ENCODE measurements around the gene DPM3. TPM values are rescaled to one million over a fixed set of nuclear protein-coding genes. Genes with fewer than 3 reads are reported as not detected.
A peak's percentile ranks its signal among the peaks of the same experiment; 100 is the strongest.

DPM3 gene
- total RNA-seq, 1 donor from 2014 or later, result 37.4 TPM

DNA sequence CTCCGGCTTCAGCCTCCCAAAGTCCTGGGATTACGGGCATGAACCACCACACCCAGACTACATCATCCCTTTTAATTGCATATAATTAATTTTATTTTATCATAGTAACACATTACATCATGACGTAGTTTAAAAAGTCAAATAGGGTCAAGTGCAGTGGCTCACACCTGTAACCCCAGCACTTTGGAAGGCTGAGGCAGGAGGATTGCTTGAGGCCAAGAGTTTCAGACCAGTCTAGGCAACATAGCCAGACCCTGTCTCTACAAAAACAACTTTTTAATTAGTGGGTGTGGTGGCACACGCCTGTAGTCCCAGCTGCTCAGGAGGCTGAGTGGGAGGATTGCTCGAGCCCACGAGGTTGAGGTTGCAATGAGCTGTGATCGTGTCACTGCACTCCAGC is 41.0 kb downstream of the DPM3 start:
- TF ChIP-seq, protein P1, sequence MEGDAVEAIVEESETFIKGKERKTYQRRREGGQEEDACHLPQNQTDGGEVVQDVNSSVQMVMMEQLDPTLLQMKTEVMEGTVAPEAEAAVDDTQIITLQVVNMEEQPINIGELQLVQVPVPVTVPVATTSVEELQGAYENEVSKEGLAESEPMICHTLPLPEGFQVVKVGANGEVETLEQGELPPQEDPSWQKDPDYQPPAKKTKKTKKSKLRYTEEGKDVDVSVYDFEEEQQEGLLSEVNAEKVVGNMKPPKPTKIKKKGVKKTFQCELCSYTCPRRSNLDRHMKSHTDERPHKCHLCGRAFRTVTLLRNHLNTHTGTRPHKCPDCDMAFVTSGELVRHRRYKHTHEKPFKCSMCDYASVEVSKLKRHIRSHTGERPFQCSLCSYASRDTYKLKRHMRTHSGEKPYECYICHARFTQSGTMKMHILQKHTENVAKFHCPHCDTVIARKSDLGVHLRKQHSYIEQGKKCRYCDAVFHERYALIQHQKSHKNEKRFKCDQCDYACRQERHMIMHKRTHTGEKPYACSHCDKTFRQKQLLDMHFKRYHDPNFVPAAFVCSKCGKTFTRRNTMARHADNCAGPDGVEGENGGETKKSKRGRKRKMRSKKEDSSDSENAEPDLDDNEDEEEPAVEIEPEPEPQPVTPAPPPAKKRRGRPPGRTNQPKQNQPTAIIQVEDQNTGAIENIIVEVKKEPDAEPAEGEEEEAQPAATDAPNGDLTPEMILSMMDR (IDR thresholded peaks at IDR 0.05; ENCODE audit: insufficient read depth, low read length, severe bottlenecking), result no peak
- no peaks in the 10 kb centered on the region for H3K36me3 ChIP-seq (ENCODE audit: control insufficient read depth, insufficient read depth, low read length)
- no peak for FAIRE-seq

GRCh38 chr1:155094622-155094948 is 45.7 kb downstream of the DPM3 start:
- DNase-seq (ENCODE audit: low read depth) (no peak), FAIRE-seq (no peak)
- peaks cover 2% of the 10 kb centered on the region for H3K27me3 ChIP-seq (ENCODE audit: control insufficient read depth, insufficient read depth, low read length)
- no peak overlapping the region for H3K4me3 ChIP-seq (ENCODE audit: low read depth, low read length)
- TF ChIP-seq, protein P1 (IDR thresholded peaks at IDR 0.05; ENCODE audit: insufficient read depth, low read length, severe bottlenecking), result no peak
- no peaks in the 10 kb centered on the region for H3K36me3 ChIP-seq (ENCODE audit: control insufficient read depth, insufficient read depth, low read length)

More for the DNA sequence above, 41.0 kb downstream of the DPM3 start:
- Histone ChIP-seq H3K27me3 (ENCODE audit: control insufficient read depth, insufficient read depth, low read length) (no peaks in the 10 kb centered on the region), H3K4me3 (ENCODE audit: low read depth, low read length) (no peak overlapping the region)
- DNase-seq (ENCODE audit: low read depth), result no peak

DNA sequence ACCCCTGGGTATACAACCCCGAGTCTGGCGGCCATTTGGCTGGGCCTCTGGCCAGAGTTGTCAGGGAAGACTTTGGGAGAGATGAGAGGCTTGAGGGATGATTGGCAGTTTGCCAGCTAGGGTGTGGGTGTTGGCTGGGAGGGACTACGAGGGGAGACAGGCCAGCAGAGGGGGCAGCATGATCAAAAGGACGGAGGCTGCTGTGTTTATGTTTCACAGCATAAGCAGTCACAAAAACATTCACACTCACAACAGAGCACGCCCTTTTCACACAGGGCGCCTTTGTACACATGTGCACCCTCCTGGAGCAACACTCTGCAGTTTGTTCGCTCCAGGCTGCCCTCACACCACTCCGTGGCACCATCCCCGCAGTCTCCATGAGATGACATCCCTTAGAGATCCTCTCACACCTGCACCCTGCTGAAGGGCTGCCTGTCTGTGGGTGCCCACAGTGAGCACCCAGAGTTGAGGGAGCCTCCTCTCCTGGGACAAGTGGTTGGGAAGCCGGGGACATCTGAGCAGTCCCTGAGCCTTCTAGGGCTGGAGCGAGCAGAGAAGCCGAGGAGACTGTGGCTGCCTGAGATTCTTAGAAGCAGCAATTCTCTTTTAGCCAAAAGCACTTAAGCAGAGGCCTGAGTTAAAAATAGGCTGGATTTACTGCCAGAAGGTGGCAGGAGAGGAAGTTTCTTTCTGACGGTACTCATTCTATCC is 46.3 kb downstream of the DPM3 start:
- TF ChIP-seq, protein P1 (IDR thresholded peaks at IDR 0.05; ENCODE audit: insufficient read depth, low read length, severe bottlenecking), result peak; percentile 56
- Histone ChIP-seq H3K4me3 (ENCODE audit: low read depth, low read length) (no peak overlapping the region), H3K27me3 (ENCODE audit: control insufficient read depth, insufficient read depth, low read length) (peaks cover 2% of the 10 kb centered on the region), H3K36me3 (ENCODE audit: control insufficient read depth, insufficient read depth, low read length) (no peaks in the 10 kb centered on the region)
- FAIRE-seq (no peak), DNase-seq (ENCODE audit: low read depth) (peak; percentile 59)

- no peak for FAIRE-seq
- Histone ChIP-seq H3K36me3 (ENCODE audit: control insufficient read depth, insufficient read depth, low read length) (no peaks in the 10 kb centered on the region), H3K27me3 (ENCODE audit: control insufficient read depth, insufficient read depth, low read length) (peaks cover 2% of the 10 kb centered on the region), H3K4me3 (ENCODE audit: low read depth, low read length) (no peak overlapping the region)
- no peak for DNase-seq (ENCODE audit: low read depth)
- TF ChIP-seq, protein P1 (IDR thresholded peaks at IDR 0.05; ENCODE audit: insufficient read depth, low read length, severe bottlenecking), result no peak
These were observed 47.7 kb downstream of the DPM3 start for GRCh38 chr1:155092641-155093040.

DNA sequence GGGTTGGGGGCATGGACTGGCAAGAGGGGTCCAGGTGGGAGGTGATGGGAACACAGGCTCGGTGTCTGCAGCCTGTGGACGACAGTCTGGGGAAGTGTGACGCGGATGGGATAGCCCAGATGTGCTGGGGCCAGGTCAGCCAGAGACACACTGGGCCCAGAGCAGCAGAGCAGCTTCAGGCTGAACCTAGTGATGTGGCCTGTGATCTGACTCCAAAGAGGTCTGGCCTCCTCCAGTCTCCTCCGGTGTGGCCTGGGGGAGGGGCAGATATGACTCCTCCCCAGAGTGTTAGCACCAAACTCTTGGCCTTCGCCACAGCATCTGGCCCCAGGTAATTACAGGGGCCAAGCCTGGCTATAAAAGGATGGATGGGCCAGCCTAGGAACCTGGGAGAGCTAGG is 48.2 kb downstream of the DPM3 start:
- DNase-seq (ENCODE audit: low read depth), result no peak
- no peak for FAIRE-seq
- TF ChIP-seq, protein P1 (IDR thresholded peaks at IDR 0.05; ENCODE audit: insufficient read depth, low read length, severe bottlenecking), result no peak
- Histone ChIP-seq H3K4me3 (ENCODE audit: low read depth, low read length) (no peak overlapping the region), H3K27me3 (ENCODE audit: control insufficient read depth, insufficient read depth, low read length) (peaks cover 2% of the 10 kb centered on the region), H3K36me3 (ENCODE audit: control insufficient read depth, insufficient read depth, low read length) (peaks cover 1% of the 10 kb centered on the region)

All from bronchial epithelial cell (primary cell).